ENCODE measurements around the gene CNIH4.

- no peak for TF ChIP-seq CTCF (IDR thresholded peaks at IDR 0.05; ENCODE audit: insufficient read depth, low read depth, low read length)
- no peak for TF ChIP-seq EZH2 (IDR thresholded peaks at IDR 0.05; ENCODE audit: insufficient read depth, low read length)
Observed at GRCh38 chr1:224373008-224373590, 16.4 kb downstream of the CNIH4 start.

Data from astrocyte (in vitro differentiated cells and primary cell).